Measurements from ENCODE around the gene GNAQ.

- TF ChIP-seq CTCF (IDR thresholded peaks at IDR 0.05) (no peak), ZFX (IDR thresholded peaks at IDR 0.05; ENCODE audit: borderline replicate concordance) (no peak)
Observed at GRCh38 chr9:77794985-77795384, 236.6 kb downstream of the GNAQ start.

Data from 22Rv1 (cell line).